HCT116 (cell line): ENCODE results near the gene TNS3. TPM values are rescaled to one million over a fixed set of nuclear protein-coding genes. Genes with fewer than 3 reads are reported as not detected.

Experiments used
- ATAC-seq: fragments of 200-7000 bp; cut with Tn5 transposase; 2 replicates; pipeline ENCODE4 v1.9.1; 2020; ENCODE audit warnings: mild to moderate bottlenecking, moderate library complexity
- BruUV-seq: library from RNA; stranded (reverse); fragments of 400-500 nt; replicated peaks from 2 replicates; lab custom pipeline; 2021; lab: Mats Ljungman, UMichigan
- CTCF ChIA-PET: fragments of 300-600 bp; sonication (Branson Sonifier 250); formaldehyde crosslinking; loops from one replicate; lab custom pipeline; 2021; ENCODE audit warnings: antibody characterized with exemption; lab: Charles Lee
- POLR2A ChIA-PET: fragments of 300-600, 350-600 bp; sonication (Branson Sonifier 250); formaldehyde crosslinking; loops from one replicate; lab custom pipeline; 2021; ENCODE audit warnings: antibody characterized with exemption; lab: Charles Lee
- RAD21 ChIA-PET, 2 experiments: fragments of 300-600 bp; sonication (Branson Sonifier 250); formaldehyde crosslinking; loops; one replicate each; lab custom pipeline; 2023; ENCODE audit warnings: low total read pairs in 2 of 2; ENCODE audit not compliant: uncharacterized antibody in 2 of 2, unreplicated experiment in 2 of 2, low non-redundant PET in 1 of 2; lab: Charles Lee
- DNase-seq: peaks from one replicate; pipeline ENCODE4 v3.0.0-alpha.2; 2010; ENCODE audit warnings: low read depth, low spot score
- H2AFZ ChIP-seq: fragments of 200-600 bp; shearing (Covaris generic), sonication (generic); 2 replicates; pipeline ENCODE4 v1.6.1; 2017; ENCODE audit warnings: low read depth, mixed run types, mixed read lengths, antibody characterized with exemption, low read length; ENCODE audit not compliant: poor library complexity, severe bottlenecking
- H3K27ac ChIP-seq: 2 replicates; pipeline ENCODE4 v1.5.1; 2012; ENCODE audit warnings: low read depth, low read length
- H3K27me3 ChIP-seq: fragments of 200-600 bp; sonication (generic); 2 replicates; pipeline ENCODE4 v1.6.1; 2016; ENCODE audit warnings: mixed run types, low read length, mixed read lengths; ENCODE audit not compliant: insufficient read depth
- H3K36me3 ChIP-seq, 2 experiments: fragments of 200-500 bp in 1 of 2; fragments of 200-600 bp in 1 of 2; sonication (Bioruptor generic) in 1 of 2; sonication (generic) in 1 of 2; 2 replicates each; pipeline versions ENCODE4 v1.5.1 to v1.6.1; 2014 to 2016; ENCODE audit warnings: low read length in 2 of 2, inconsistent platforms in 1 of 2, mixed read lengths in 1 of 2, mixed run types in 1 of 2; ENCODE audit not compliant: insufficient read depth in 2 of 2, control insufficient read depth in 1 of 2
- H3K4me1 ChIP-seq, 2 experiments: fragments of 200-600 bp in 1 of 2; sonication (generic) in 1 of 2; 2 replicates each; pipeline versions ENCODE4 v1.5.1 to v1.6.1; 2012 to 2017; ENCODE audit warnings: low read length in 2 of 2, inconsistent platforms in 1 of 2, mild to moderate bottlenecking in 1 of 2, mixed read lengths in 1 of 2, mixed run types in 1 of 2, moderate library complexity in 1 of 2; ENCODE audit not compliant: insufficient read depth in 2 of 2, control insufficient read depth in 1 of 2
- H3K4me2 ChIP-seq: fragments of 200-600 bp; sonication (generic); 2 replicates; pipeline ENCODE4 v1.6.1; 2017; ENCODE audit warnings: mixed run types, low read length, mixed read lengths
- H3K4me3 ChIP-seq, 2 experiments: fragments of 200-600 bp in 1 of 2; sonication (generic) in 1 of 2; replicated peaks in 1 of 2; 2 replicates each; pipeline ENCODE4 v1.5.1; 2011 to 2016; ENCODE audit warnings: low read length in 2 of 2, control low read depth in 1 of 2, low read depth in 1 of 2, mild to moderate bottlenecking in 1 of 2, mixed read lengths in 1 of 2, mixed run types in 1 of 2
- H3K79me2 ChIP-seq: fragments of 200-600 bp; sonication (generic); 2 replicates; pipeline ENCODE4 v1.6.1; 2017; ENCODE audit warnings: mild to moderate bottlenecking, mixed run types, low read length, moderate library complexity, mixed read lengths; ENCODE audit not compliant: insufficient read depth
- H3K9ac ChIP-seq: fragments of 200-600 bp; sonication (generic); 2 replicates; pipeline ENCODE4 v1.6.1; 2016; ENCODE audit warnings: low read length, mixed read lengths
- H3K9me2 ChIP-seq: fragments of 200-600 bp; sonication (generic), shearing (Covaris generic); 2 replicates; pipeline ENCODE4 v1.6.1; 2017; ENCODE audit warnings: mixed run types, mild to moderate bottlenecking, moderate library complexity; ENCODE audit not compliant: insufficient read depth
- H3K9me3 ChIP-seq, 2 experiments: fragments of 200-500 bp in 1 of 2; fragments of 200-600 bp in 1 of 2; sonication (Bioruptor generic) in 1 of 2; sonication (generic) in 1 of 2; 2 replicates each; pipeline ENCODE4 v1.6.1; 2014 to 2017; ENCODE audit warnings: low read length in 2 of 2, mixed read lengths in 2 of 2, inconsistent platforms in 1 of 2, low read depth in 1 of 2, mild to moderate bottlenecking in 1 of 2, mixed run types in 1 of 2, moderate library complexity in 1 of 2; ENCODE audit not compliant: control insufficient read depth in 1 of 2, insufficient read depth in 1 of 2
- H4K20me1 ChIP-seq: fragments of 200-600 bp; sonication (generic), shearing (Covaris generic); 2 replicates; pipeline ENCODE4 v1.6.1; 2017; ENCODE audit warnings: mixed run types, mild to moderate bottlenecking, moderate library complexity; ENCODE audit not compliant: insufficient read depth
- ATF3 ChIP-seq: IDR thresholded peaks from 2 replicates; pipeline ENCODE4 v1.6.1; 2012
- CBX3 ChIP-seq: IDR thresholded peaks from 2 replicates; pipeline ENCODE4 v1.6.1; 2012; ENCODE audit warnings: low read depth
- CTCF ChIP-seq, 3 experiments: fragments of 200-600 bp in 1 of 3; sonication (generic) in 1 of 3; IDR thresholded peaks in 2 of 3; conservative IDR thresholded peaks in 1 of 3; 2 replicates each; pipeline ENCODE4 v1.5.1; 2012 to 2017; ENCODE audit warnings: low read depth in 2 of 3, low read length in 2 of 3, antibody characterized with exemption in 1 of 3, borderline replicate concordance in 1 of 3, control low read depth in 1 of 3, mild to moderate bottlenecking in 1 of 3, mixed read lengths in 1 of 3, mixed run types in 1 of 3, moderate library complexity in 1 of 3; ENCODE audit not compliant: insufficient read depth in 1 of 3
- EGR1 ChIP-seq: IDR thresholded peaks from 2 replicates; pipeline ENCODE4 v1.6.1; 2012; ENCODE audit warnings: low read depth
- EZH2 ChIP-seq: fragments of 200-600 bp; sonication (generic); IDR thresholded peaks from 2 replicates; pipeline ENCODE4 v1.6.1; 2017; ENCODE audit warnings: antibody characterized with exemption, mixed run types
- EZH2phosphoT487 ChIP-seq: fragments of 200-600 bp; IDR thresholded peaks from 2 replicates; pipeline ENCODE4 v1.6.1; 2018; ENCODE audit warnings: antibody characterized with exemption, borderline replicate concordance
- JUND ChIP-seq: IDR thresholded peaks from 2 replicates; pipeline ENCODE4 v1.6.1; 2012
- POLR2A ChIP-seq: IDR thresholded peaks from 2 replicates; pipeline ENCODE4 v1.7.0; 2011; ENCODE audit warnings: borderline replicate concordance; ENCODE audit not compliant: insufficient read depth, insufficient read length; ENCODE audit errors: extremely low read depth
- POLR2AphosphoS5 ChIP-seq: IDR thresholded peaks from 2 replicates; pipeline ENCODE4 v1.6.1; 2011; ENCODE audit warnings: mild to moderate bottlenecking, low read depth, low read length, moderate library complexity
- SIN3A ChIP-seq: IDR thresholded peaks from 2 replicates; pipeline ENCODE4 v1.6.1; 2012; ENCODE audit warnings: low read depth
- SP1 ChIP-seq: IDR thresholded peaks from 2 replicates; pipeline ENCODE4 v1.6.1; 2012; ENCODE audit warnings: low read depth
- SRF ChIP-seq: IDR thresholded peaks from 2 replicates; pipeline ENCODE4 v1.6.1; 2012; ENCODE audit warnings: low read depth
- TCF7L2 ChIP-seq: IDR thresholded peaks from 2 replicates; pipeline ENCODE4 v1.7.0; 2011; ENCODE audit warnings: borderline replicate concordance, inconsistent platforms; ENCODE audit not compliant: insufficient read depth, insufficient read length; ENCODE audit errors: extremely low read depth
- YY1 ChIP-seq: IDR thresholded peaks from 2 replicates; pipeline ENCODE4 v1.6.1; 2011; ENCODE audit warnings: low read length, low read depth, moderate library complexity, mild to moderate bottlenecking; ENCODE audit not compliant: insufficient replicate concordance; ENCODE audit errors: extremely low read depth
- ZFX ChIP-seq: fragments of 450-650 bp; IDR thresholded peaks from 2 replicates; pipeline ENCODE4 v1.6.1; 2017
- ZNF274 ChIP-seq: fragments of 200-500 bp; sonication (Bioruptor generic); IDR thresholded peaks from 2 replicates; pipeline ENCODE4 v1.6.1; 2014; ENCODE audit warnings: mild to moderate bottlenecking, low read depth, low read length, inconsistent platforms
- intact Hi-C: fragments of 100-400 bp; cut with micrococcal nuclease; formaldehyde crosslinking; loops from 2 replicates; pipeline ENCODE4 v1.10.0; 2022
- total RNA-seq: library from RNA; stranded (reverse); gene quantifications from one replicate; pipeline ENCODE4 v1.2.1, GENCODE V29; 2021; ENCODE audit not compliant: unreplicated experiment
- TF ChIP-seq, protein P1 (sequence below): IDR thresholded peaks from 2 replicates; pipeline ENCODE4 v1.6.1; 2012; ENCODE audit warnings: low read depth
- TF ChIP-seq, protein P2 (sequence below): IDR thresholded peaks from 2 replicates; pipeline ENCODE4 v1.6.1; 2012
- TF ChIP-seq, protein P3 (sequence below): IDR thresholded peaks from 2 replicates; pipeline ENCODE4 v1.6.1; 2011; ENCODE audit warnings: mild to moderate bottlenecking, low read length, moderate library complexity; ENCODE audit not compliant: insufficient replicate concordance; ENCODE audit errors: extremely low read depth

The TNS3 gene
- total RNA-seq, 1 experiment from 2014 or later = 9.1 TPM

- ChIA-PET RAD21 (no interaction called here), CTCF (no interaction called here), POLR2A (no interaction called here)
- Histone ChIP-seq H3K27ac (no peak overlapping the region), H4K20me1 (no peaks in the 10 kb centered on the region), H2AFZ (no peak overlapping the region), H3K9me2 (no peaks in the 10 kb centered on the region), H3K9me3 (no peaks in the 10 kb centered on the region), H3K36me3 (no peaks in the 10 kb centered on the region), H3K9ac (no peak overlapping the region), H3K27me3 (no peaks in the 10 kb centered on the region), H3K4me3 (no peak overlapping the region), H3K4me1 (peaks cover 29 to 32% of the 10 kb centered on the region in 2 experiments), H3K79me2 (no peaks in the 10 kb centered on the region), H3K4me2 (no peak overlapping the region)
- BruUV-seq = no TSS peak
- no peak for ATAC-seq
- DNase-seq = no peak
- intact Hi-C loops = no loop called here
- TF ChIP-seq EGR1 (no peak), TCF7L2 (no peak), CTCF (IDR thresholded peaks at IDR 0.05 in 2 of 3, conservative IDR thresholded peaks at IDR 0.05 in 1 of 3; ENCODE audit: borderline replicate concordance in 1 of 3, insufficient read depth in 1 of 3, low read depth in 2 of 3, low read length in 2 of 3) (no peak), JUND (no peak), POLR2AphosphoS5 (no peak), SIN3A (no peak), SRF (no peak), CBX3 (no peak), ATF3 (no peak), EZH2 (no peak), EZH2phosphoT487 (no peak), ZFX (no peak), YY1 (no peak), POLR2A (no peak), ZNF274 (no peak), SP1 (no peak)
- TF ChIP-seq, protein P1, sequence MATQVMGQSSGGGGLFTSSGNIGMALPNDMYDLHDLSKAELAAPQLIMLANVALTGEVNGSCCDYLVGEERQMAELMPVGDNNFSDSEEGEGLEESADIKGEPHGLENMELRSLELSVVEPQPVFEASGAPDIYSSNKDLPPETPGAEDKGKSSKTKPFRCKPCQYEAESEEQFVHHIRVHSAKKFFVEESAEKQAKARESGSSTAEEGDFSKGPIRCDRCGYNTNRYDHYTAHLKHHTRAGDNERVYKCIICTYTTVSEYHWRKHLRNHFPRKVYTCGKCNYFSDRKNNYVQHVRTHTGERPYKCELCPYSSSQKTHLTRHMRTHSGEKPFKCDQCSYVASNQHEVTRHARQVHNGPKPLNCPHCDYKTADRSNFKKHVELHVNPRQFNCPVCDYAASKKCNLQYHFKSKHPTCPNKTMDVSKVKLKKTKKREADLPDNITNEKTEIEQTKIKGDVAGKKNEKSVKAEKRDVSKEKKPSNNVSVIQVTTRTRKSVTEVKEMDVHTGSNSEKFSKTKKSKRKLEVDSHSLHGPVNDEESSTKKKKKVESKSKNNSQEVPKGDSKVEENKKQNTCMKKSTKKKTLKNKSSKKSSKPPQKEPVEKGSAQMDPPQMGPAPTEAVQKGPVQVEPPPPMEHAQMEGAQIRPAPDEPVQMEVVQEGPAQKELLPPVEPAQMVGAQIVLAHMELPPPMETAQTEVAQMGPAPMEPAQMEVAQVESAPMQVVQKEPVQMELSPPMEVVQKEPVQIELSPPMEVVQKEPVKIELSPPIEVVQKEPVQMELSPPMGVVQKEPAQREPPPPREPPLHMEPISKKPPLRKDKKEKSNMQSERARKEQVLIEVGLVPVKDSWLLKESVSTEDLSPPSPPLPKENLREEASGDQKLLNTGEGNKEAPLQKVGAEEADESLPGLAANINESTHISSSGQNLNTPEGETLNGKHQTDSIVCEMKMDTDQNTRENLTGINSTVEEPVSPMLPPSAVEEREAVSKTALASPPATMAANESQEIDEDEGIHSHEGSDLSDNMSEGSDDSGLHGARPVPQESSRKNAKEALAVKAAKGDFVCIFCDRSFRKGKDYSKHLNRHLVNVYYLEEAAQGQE = no peak
- TF ChIP-seq, protein P2, sequence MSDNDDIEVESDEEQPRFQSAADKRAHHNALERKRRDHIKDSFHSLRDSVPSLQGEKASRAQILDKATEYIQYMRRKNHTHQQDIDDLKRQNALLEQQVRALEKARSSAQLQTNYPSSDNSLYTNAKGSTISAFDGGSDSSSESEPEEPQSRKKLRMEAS = no peak
- TF ChIP-seq, protein P3, sequence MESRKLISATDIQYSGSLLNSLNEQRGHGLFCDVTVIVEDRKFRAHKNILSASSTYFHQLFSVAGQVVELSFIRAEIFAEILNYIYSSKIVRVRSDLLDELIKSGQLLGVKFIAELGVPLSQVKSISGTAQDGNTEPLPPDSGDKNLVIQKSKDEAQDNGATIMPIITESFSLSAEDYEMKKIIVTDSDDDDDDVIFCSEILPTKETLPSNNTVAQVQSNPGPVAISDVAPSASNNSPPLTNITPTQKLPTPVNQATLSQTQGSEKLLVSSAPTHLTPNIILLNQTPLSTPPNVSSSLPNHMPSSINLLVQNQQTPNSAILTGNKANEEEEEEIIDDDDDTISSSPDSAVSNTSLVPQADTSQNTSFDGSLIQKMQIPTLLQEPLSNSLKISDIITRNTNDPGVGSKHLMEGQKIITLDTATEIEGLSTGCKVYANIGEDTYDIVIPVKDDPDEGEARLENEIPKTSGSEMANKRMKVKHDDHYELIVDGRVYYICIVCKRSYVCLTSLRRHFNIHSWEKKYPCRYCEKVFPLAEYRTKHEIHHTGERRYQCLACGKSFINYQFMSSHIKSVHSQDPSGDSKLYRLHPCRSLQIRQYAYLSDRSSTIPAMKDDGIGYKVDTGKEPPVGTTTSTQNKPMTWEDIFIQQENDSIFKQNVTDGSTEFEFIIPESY = no peak
Measured at GRCh38 chr7:47559306-47560220, 22.3 kb downstream of the TNS3 start.
